ENCODE measurements around the gene FBXO44.

The FBXO44 gene

DNA sequence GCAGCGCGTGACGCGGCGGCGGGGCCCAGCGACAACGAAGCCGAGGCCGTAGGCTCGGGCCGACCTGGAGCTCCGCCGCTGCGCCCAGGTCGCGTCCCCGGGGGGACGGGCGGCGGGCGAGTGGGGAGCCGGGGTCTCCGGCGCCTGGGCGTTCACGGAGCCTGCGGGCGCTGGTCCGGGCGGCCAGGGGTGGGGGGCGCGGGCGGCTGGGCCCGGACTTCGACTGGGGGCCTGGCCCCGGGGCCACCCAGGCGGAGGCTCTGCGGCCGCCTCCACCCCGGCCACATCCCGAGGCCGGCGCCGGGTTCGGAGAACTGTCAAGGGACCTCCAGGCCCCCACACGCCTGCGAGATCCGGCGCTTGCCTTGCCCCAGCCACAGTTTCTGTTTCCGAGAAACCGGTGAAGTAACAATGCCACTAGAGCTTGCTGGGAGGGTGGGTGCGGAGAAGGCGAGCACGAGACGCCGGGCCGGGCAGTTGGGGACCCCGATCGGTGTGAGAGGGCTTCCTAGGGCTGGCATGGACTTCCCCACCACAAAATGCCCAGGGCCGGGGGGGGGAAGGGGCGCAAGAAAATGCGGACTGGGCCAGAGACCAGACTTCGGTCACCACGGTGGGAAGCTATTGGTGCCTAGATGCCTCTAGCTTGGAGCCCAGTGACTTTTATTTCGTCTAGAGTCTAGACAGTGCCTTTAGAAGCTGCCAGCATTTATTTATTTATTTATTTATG is 9.8 kb downstream of the FBXO44 start:
- no peak for FAIRE-seq

DNA sequence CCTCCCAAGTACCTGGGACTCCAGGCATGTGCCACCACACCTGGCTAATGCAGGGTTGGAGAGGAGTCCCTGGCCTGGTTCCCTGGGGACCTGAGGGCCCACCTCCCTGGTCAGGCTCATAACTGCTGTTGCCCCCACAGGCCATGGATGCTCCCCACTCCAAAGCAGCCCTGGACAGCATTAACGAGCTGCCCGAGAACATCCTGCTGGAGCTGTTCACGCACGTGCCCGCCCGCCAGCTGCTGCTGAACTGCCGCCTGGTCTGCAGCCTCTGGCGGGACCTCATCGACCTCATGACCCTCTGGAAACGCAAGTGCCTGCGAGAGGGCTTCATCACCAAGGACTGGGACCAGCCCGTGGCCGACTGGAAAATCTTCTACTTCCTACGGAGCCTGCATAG is 13.8 kb downstream of the FBXO44 start:
- FAIRE-seq, result no peak

DNA sequence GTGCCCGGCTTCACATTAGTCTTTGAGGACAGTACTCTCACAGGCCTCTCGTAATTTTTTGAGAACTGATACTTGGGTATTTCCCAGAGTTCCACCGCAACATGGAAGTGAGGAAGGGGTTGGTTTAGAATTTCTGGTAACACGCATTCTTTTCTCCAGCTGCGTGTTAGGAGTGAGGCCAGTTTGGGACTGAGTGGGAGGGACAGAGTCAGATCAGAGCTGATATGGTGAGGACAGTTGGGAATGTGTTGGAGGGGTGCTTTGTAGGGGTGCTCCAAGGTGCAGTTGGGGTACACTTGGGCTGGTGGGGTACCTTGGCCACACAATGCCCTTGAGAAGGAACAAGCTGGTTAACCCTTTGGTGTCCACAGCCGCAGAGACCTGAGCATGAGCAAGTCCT is 16.1 kb downstream of the FBXO44 start:
- FAIRE-seq, result no peak

DNA sequence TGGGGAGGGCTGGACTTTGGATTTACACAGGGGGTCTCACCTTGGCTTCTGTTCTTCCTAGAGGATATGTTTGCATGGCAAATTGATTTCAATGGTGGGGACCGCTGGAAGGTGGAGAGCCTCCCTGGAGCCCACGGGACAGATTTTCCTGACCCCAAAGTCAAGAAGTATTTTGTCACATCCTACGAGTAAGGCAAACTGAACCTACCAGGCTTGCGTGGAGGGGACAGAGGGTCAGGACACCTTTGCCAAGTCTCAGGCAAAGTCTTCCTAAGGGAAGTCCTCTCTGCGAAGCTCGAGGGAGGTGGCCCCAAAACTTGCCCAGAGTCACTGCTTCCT is 16.5 kb downstream of the FBXO44 start:
- no peak for FAIRE-seq

DNA sequence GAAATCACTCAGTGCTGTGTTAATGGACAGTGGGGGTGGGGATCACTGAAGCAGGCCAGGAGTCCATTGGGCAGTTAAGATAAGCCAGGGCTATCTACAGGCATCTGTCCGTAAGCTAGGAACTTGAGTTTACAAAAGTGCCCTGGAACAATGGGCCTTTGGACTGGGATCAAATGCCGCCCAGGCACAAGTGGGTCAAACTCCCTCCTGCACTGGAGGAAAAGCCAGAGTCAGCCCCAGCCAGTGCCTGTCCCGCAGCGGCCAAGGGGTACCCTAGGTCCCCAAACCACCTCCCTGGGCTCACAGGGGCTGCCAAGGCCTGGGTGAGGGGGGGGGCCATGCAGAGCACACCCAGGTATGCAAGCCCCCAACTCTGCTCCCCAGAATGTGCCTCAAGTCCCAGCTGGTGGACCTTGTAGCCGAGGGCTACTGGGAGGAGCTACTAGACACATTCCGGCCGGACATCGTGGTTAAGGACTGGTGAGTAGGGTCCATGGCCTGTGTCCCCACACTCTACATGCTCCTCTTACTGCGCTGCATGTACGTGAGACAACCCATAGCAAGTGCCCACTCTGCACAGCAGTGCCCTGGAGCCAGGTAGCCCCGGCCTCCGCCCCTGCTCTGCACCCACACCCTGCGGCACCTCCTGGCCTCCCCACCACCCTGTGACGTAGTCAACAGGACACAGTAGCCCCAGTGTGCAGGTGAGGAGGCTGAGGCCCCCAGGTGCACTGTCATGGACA is 17.0 kb downstream of the FBXO44 start:
- FAIRE-seq, result no peak

DNA sequence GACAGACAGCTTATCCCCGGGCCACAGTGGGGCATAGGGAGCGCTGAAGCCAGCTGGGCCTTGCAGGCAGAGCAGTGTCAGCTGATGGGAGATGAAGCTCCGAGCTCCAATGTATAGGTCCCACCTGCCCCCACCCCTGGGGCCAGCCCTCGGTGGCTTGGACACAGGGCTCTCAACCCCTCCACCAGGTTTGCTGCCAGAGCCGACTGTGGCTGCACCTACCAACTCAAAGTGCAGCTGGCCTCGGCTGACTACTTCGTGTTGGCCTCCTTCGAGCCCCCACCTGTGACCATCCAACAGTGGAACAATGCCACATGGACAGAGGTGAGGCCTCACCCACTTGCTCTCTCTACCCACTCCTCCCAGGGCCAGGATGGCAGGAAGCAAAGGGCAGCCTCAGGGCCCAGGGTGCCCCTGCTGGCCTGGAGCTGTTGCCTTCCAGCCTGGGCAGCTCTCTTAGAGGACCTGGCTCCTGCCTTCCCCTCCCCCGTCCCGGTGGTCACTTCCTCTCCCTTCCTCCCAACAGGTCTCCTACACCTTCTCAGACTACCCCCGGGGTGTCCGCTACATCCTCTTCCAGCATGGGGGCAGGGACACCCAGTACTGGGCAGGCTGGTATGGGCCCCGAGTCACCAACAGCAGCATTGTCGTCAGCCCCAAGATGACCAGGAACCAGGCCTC is 18.6 kb downstream of the FBXO44 start:
- no peak for FAIRE-seq

DNA sequence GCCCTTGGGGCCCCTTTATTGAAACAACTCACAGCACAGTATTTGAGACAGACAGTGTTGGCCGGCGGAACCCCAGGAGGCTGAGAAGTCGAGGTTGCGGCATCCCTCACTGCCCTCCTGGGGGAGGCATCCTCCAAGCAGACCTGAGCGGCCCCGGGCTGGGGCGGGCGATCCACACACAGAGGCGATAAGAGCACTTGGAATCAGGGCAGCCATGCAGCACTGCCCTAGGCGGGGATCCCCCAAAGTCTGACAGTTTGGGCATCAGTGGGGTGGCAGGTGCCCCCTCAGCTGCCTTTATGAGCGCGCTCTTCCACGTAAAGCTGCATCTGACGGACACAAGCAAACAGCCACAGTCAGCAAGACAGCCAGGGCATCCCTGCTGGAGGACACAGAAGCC is 19.8 kb downstream of the FBXO44 start:
- no peak for FAIRE-seq

DNA sequence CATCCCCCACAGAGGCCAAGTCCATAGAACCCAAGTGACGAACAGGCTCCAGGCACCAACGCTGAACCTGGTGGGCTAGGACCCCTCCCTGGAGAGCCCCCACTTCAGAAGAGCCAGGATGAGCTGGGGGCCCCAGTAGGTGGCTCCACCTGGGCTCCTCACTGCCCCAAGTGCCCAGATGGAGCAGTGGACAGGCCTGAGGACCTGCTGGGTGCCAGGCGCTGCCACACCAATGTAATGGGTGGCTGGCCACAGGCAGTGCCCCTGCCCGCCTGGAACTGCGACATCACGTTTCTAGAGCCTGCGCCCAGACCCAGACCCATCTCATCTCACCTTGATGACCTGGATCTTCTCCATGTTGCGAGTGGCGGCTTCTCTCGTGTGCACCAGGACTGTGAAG is 20.6 kb downstream of the FBXO44 start:
- no peak for FAIRE-seq

DNA sequence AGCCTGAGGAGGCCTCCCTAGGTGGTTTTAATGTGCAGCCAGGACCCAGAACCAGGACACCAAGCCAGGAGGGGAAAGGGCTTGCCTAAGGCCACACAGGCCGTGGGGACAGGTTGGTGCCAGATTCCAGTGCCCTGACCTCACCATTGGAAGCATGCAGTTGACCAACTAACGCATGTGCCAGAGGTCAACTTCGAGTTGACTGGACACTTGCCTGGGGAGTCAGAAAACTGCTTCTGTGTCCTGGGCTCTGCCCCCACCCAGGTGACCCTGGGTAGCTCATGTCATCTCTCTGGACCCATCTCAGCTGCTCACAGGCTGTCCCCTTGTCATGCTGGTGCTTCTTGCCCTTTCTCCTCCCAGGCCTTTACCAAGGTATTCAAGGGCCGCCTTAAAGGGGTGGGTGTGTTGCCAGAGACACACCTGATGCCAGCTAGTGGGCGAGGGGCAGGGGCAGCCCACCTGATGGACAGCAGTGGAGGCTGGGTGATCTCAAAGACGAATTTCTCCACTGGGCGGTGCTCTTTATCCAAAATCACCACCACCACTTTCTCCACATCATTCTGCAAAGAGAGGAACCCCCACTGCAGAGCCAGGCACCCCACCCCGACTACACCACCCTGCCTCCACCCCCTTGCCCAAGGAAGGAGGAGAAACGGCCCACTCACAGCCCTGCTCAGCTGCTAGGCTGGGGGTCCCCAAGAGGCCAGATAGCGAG is 21.9 kb downstream of the FBXO44 start:
- no peak for FAIRE-seq

DNA sequence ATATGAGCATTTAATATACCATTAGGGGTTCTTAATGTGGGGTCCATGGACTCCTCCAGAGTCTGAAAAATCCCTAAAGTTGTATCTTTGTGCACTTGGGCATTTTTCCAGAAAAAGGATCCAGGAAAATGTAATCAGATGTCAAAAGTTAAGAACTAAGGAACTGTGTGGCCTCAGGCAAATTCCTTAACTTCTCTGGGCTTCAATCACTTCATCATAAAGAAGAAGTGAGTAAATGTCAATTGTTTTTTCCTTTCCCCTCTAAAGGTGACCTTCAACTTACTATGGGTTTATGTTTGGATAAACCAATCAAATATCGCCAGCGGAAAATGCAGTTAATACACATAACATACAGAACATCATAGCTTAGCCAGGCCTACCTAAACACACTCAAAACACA is 23.8 kb downstream of the FBXO44 start:
- no peak for FAIRE-seq

DNA sequence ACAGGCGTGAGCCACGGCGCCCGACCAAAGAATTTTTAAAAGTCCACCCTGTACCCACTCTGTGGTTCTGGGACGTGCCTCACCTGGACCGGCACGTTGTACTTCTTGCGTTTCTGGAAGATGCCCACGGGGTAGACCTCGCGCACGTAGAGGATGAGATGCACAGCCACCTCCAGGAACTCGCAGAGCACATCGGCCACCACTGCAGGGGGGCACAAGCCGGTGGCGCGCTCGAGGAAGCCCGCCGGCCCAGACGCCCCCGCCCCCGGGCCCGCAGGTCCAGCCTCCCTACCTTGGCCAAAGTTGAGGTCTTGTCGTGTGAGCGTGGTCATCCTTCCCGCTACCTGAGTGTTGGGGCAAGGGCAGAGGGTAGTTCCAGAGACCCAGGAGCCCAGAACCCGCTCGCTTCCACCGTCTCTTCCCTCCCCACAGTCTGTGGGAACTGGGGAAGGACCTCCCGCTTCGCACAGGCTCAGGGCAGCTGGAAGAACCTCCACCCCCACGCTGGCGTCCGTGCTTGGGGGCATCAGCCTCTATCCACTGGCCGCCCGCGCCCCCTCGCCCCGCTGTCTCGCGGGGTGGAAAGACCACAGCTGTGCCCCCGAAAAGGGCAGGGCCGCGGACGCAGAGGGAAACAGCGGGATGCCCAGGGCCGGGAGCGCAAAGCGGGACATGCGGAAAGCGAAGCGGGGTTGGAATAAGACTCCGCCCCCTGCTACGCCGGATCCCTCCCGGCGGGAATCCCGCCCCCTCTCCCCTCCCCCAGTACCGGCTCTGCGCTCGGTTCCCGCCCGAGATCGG is 25.8 kb downstream of the FBXO44 start:
- FAIRE-seq, result no peak

DNA sequence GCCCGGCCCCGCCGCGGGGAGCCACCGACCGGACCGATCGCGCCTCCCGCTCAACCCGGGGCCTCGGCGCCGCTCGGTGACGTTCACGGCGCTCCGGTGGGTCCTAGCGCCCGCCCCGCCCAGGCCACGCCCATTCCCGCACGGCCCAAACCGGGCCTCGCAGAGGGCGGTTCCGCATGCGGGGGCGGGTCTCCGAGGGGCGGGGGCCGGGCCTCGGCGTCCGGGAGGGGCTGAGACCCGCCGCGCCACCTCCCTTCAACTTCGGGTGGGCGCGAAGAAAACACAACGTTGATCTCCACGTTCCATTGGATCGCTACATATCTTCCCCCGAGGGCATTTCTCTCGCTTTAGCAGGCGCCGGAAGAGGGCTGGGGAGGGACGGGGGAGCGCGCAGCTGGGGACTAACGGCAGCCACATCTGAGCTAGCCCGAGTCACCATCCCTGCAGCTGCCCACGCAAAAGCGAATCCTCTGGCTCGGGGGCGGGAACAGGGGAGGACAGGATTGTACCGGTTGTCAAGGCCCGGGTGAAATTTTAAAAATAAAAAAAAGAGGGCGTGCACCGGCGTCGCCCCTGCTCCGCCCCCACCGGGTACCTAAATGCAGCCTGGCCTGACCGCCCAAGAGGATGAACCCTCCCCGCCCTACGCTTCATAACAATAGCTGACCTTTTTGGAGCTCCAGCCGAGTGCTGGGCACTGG is 26.5 kb downstream of the FBXO44 start, which contains the start of gene MAD2L2:
Gene MAD2L2, minus strand, starts transcription at position 78 of the 701 bp plus-strand sequence. CDS start 547 bp downstream, outside the sequence.
- peak; percentile 65 for FAIRE-seq

DNA sequence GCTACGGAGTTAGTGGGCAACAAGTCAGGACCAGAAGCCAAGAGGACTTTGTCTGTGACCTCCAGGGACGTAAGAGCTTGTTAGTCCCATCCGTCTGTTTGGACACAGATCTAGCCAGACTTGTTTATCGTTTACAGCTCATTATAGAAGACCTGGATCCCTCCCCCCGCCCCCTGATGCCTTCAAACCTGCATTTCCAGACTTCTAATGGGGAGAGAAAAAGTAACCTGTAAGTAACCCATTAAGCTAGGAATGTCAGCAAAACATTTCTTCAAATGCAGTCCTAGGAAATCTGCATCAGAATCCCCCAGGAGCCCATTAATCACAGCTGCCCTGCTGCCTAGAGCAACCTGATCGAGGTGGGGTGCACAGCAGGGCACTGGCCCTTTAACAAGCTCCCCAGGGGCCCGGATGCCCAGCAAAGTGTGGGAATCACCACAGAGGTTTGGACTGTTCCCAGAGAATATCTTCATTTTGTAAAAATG is 27.7 kb downstream of the FBXO44 start:
- FAIRE-seq, result no peak

DNA sequence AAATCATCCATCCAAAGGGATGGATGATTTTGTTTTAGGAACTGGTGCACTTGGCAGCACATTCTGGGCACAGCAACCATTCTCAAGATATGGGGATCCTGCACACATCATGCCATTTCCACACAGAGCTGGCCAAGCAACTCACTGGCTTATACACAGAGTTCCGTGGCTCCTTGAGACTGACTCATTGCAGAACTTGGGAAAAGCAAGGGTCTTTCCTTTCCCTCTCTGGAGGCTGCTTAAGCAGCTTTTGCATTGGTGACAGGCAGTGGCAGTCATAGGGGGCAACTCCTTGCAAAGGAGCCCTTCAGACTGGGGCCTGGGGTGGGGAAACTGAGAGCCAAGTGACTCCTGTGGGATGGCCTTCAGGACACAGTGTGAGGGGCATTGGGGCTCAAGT is 28.1 kb downstream of the FBXO44 start:
- no peak for FAIRE-seq

DNA sequence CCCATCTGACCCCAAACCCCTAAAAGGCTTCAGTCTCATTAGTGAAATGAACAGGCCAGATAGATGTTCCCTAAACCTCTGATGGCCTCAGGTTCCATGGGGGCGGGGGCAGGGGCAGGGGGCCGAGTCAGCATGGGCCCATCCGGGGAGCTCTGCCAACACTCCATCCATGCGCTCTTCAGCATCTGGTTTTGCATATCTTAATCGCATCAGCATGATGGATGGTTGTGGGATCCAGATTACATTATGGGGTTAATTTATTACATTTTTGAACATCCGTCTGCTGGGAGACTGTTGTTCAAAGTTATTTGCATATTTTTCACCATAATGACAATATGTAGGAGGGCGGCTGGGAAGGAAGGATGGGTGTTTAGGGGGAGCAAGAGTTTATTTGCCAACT is 29.4 kb downstream of the FBXO44 start:
- no peak for FAIRE-seq

DNA sequence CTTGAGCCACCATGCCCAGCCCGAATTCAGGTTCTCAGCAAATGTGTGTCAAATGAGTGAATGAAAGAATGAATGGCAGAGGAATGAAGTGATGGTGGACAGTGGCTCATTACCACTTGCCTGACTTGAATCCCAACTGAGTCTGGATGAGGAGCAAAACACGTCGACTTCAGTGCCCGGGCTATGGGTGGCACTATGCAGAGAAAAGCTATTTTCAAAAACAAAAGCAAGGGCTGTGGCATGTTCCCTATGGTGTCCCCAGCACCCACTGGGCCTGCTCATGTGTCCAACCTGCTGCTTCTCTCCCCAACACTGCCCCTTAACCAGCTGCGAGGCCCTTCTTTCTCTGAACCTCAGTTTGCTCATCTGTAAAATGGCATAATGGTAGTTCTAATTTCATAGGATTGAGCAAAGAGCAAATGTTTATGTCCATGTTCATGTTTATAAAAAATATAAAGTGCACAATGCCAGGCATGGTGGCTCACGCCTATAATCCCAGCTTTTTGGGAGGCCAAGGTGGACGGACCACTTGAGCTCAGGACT is 30.6 kb downstream of the FBXO44 start:
- no peak for FAIRE-seq

DNA sequence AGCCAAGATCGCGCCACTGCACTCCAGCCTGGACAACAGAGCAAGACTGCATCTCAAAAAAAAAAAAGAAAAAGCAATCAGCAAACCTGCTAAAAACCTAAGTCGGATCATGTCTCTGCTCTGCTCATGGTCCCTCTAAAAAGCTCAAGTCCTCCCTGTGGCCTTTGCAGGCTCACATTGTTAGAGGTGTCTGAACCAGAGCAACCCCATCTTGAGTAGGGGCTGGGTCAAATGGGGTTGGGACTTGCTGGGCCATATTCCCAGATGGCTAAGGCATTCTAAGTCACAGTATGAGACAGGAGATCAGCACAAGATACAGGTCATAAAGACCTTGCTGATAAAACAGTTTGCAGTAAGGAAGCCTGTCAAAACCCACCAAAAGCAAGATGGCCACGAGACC is 33.8 kb downstream of the FBXO44 start:
- FAIRE-seq, result no peak

DNA sequence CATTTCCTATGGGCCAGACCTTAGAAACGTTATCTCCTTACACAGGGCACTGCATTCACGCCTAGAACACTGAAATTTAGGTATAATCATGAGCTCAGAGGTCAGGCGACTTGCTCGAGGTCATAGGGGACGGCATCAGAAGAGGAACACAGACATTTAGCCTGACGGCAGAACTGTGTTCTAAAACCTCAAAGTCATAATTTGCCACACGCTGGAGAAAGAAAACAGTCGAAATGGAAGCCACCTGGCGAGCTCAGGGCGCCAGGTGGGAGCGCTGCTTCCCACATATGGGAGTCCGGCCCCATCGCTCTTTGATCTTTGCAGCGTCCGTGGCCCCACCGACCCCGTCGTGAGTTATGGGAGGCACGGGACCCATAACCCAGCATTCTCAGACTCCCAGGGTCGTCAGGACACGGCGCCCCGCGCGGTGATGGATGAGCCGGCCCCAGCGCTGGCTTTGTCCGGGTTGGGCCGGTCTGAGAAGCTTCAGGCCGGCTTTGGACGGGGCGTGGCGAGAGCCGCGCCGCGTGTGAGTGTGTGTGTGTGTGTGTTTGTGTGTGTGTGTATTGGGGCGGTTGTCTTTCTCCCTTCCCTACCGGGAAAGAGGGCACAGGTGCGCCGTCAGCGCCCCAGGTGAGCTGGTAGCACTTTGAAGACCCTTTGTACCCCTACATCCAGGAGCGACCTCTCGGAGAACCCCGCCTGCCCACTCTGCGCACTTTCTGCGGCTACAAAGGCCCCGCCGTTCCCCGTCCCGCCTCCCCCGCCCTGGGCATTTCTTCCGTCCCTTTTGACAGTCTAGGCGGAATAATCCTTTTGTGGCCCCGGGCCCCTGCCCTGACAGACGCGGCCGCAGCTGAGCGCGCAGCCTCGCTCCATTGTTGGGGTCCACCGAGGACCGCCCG is 36.0 kb downstream of the FBXO44 start:
- FAIRE-seq, result no peak

DNA sequence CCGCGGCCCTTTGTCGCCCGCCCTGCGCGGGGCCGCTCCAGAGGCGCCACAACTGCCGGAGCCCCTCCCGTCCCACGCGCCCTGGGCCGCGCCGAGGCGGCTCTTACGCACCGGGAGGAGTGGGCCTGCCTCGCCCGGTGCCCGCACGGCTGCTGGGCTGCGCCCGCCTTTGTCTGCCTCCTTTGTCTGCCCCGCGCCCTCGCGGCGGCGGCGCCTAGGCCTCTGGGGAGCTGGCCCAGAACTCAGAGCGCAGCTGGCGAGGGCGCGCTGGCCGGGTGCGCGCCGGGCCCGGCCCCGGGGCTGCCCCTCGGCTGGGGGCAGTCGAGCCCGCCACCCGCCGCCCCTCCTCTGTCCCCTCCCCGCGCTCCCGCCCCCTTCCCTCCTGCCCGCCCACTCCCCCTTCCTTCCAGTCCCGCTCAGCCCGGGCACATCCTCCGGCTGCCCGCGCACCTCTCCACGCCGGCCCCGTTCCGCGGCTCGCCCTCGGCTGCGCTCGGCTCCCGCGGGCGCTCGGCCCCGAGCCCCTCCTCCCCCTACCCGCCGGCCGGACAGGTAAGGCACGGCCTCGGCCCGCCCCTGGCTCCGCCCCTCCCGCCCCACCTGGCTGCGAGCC is 36.7 kb downstream of the FBXO44 start, which contains the start of gene DRAXIN:
Gene DRAXIN, plus strand, starts transcription at position 409 of the 613 bp plus-strand sequence. CDS start 14,549 bp downstream, outside the sequence.
- no peak for FAIRE-seq
